Mesothelial cell of epicardium (in vitro differentiated cells): Measurements from ENCODE around the gene PITPNM3. TPM values are rescaled to one million over a fixed set of nuclear protein-coding genes. Genes with fewer than 3 reads are reported as not detected.

Experiments
- DNase-seq, 2 experiments: peaks; one replicate each; pipeline ENCODE4 v3.0.0; 2021; ENCODE audit warnings: low spot score in 2 of 2; ENCODE audit not compliant: unreplicated experiment in 2 of 2
- H3K27ac Mint-ChIP-seq: 2 replicates; pipeline ENCODE4 v1.8.0; 2021; ENCODE audit warnings: mixed read lengths
- H3K27me3 Mint-ChIP-seq: 2 replicates; pipeline ENCODE4 v1.8.0; 2021; ENCODE audit warnings: low read depth, mixed read lengths
- H3K36me3 Mint-ChIP-seq: 2 replicates; pipeline ENCODE4 v1.8.0; 2021; ENCODE audit warnings: mixed read lengths
- H3K4me1 Mint-ChIP-seq: 2 replicates; pipeline ENCODE4 v1.8.0; 2021; ENCODE audit warnings: mixed read lengths
- H3K4me3 Mint-ChIP-seq: 2 replicates; pipeline ENCODE4 v1.8.0; 2021; ENCODE audit warnings: mild to moderate bottlenecking, moderate library complexity, mixed read lengths
- H3K9me3 Mint-ChIP-seq: 2 replicates; pipeline ENCODE4 v1.8.0; 2021; ENCODE audit warnings: mixed read lengths
- CTCF ChIP-seq: fragments of 200-600 bp; sonication (generic); IDR thresholded peaks from one replicate; pipeline ENCODE4 v1.5.0; 2021; ENCODE audit warnings: antibody characterized with exemption; ENCODE audit not compliant: unreplicated experiment
- total RNA-seq: library from RNA; stranded (reverse); gene quantifications from 3 replicates; pipeline ENCODE4 v1.2.1, GENCODE V29; 2021

Gene PITPNM3
- total RNA-seq, 1 donor from 2014 or later: 2.3 TPM

GRCh38 chr17:6427279-6427781 lies 129.0 kb downstream of the PITPNM3 start:
- no peak overlapping the region for H3K4me3 Mint-ChIP-seq
- H3K27ac Mint-ChIP-seq: no peak overlapping the region
- peaks cover 17% of the 10 kb centered on the region for H3K27me3 Mint-ChIP-seq
- no peak for TF ChIP-seq CTCF
- peaks cover 9% of the 10 kb centered on the region for H3K9me3 Mint-ChIP-seq
- H3K4me1 Mint-ChIP-seq: no peaks in the 10 kb centered on the region
- DNase-seq: no peak
- H3K36me3 Mint-ChIP-seq: no peaks in the 10 kb centered on the region

- no peak for TF ChIP-seq CTCF
- no peak overlapping the region for H3K4me3 Mint-ChIP-seq
- H3K27ac Mint-ChIP-seq: no peak overlapping the region
- H3K4me1 Mint-ChIP-seq: no peaks in the 10 kb centered on the region
- no peaks in the 10 kb centered on the region for H3K36me3 Mint-ChIP-seq
- peaks cover 18% of the 10 kb centered on the region for H3K27me3 Mint-ChIP-seq
- no peak for DNase-seq
- peaks cover 7% of the 10 kb centered on the region for H3K9me3 Mint-ChIP-seq
Observed at GRCh38 chr17:6426356-6427101, 129.8 kb downstream of the PITPNM3 start.

GRCh38 chr17:6425407-6425806 lies 130.9 kb downstream of the PITPNM3 start:
- Mint-ChIP-seq H3K9me3 (no peaks in the 10 kb centered on the region), H3K36me3 (no peaks in the 10 kb centered on the region), H3K27ac (no peak overlapping the region), H3K4me3 (no peak overlapping the region), H3K27me3 (peaks cover 22% of the 10 kb centered on the region), H3K4me1 (no peaks in the 10 kb centered on the region)
- no peak for DNase-seq
- no peak for TF ChIP-seq CTCF

- TF ChIP-seq CTCF: no peak
- no peaks in the 10 kb centered on the region for H3K9me3 Mint-ChIP-seq
- DNase-seq: no peak
- no peak overlapping the region for H3K4me3 Mint-ChIP-seq
- H3K27ac Mint-ChIP-seq: no peak overlapping the region
- H3K4me1 Mint-ChIP-seq: no peaks in the 10 kb centered on the region
- no peaks in the 10 kb centered on the region for H3K36me3 Mint-ChIP-seq
- H3K27me3 Mint-ChIP-seq: peaks cover 28% of the 10 kb centered on the region
Observed at GRCh38 chr17:6423931-6424330, 132.4 kb downstream of the PITPNM3 start.

- peaks cover 29% of the 10 kb centered on the region for H3K27me3 Mint-ChIP-seq
- no peak for TF ChIP-seq CTCF
- H3K27ac Mint-ChIP-seq: no peak overlapping the region
- no peaks in the 10 kb centered on the region for H3K9me3 Mint-ChIP-seq
- H3K36me3 Mint-ChIP-seq: no peaks in the 10 kb centered on the region
- no peak overlapping the region for H3K4me3 Mint-ChIP-seq
- H3K4me1 Mint-ChIP-seq: no peaks in the 10 kb centered on the region
- DNase-seq: no peak
Observed at GRCh38 chr17:6422654-6423241, 133.6 kb downstream of the PITPNM3 start.
